ENCODE results near the gene NDRG4. TPM values are rescaled to one million over a fixed set of nuclear protein-coding genes. Genes with fewer than 3 reads are reported as not detected.

Gene NDRG4
- total and polyA plus RNA-seq, 2 donors (not counting 1 experiment from before 2014, with no cell fraction given), result 0.96 to 1.1 TPM

- Histone ChIP-seq H2AFZ (ENCODE audit: insufficient read depth, low read depth, low read length, poor library complexity, severe bottlenecking) (no peak overlapping the region), H3K27me3 (replicated peaks in 1 of 4; ENCODE audit: control extremely low read depth in 1 of 4, control insufficient read depth in 3 of 4, insufficient read depth in 4 of 4, low read length in 3 of 4) (peaks cover 0 to 8% (median 0%) of the 10 kb centered on the region in 4 experiments), H4K20me1 (ENCODE audit: control insufficient read depth, insufficient read depth, low read length, poor library complexity, severe bottlenecking) (no peaks in the 10 kb centered on the region), H3K36me3 (replicated peaks in 1 of 2; ENCODE audit: control extremely low read depth in 1 of 2, control insufficient read depth in 1 of 2, extremely low read depth in 1 of 2, insufficient read depth in 2 of 2, low read length in 1 of 2) (no peaks in the 10 kb centered on the region), H3K9ac (ENCODE audit: low read length) (no peak overlapping the region), H3K4me2 (replicated peaks; ENCODE audit: low read depth, low read length, poor library complexity, severe bottlenecking) (no peak overlapping the region), H3K27ac (ENCODE audit: low read length in 2 of 2) (no peak overlapping the region), H3K9me3 (ENCODE audit: control extremely low read depth in 1 of 3, control insufficient read depth in 2 of 3, insufficient read depth in 1 of 3, low read length in 2 of 3) (no peaks in the 10 kb centered on the region), H3K79me2 (ENCODE audit: control insufficient read depth, insufficient read depth, low read length) (no peaks in the 10 kb centered on the region), H3K4me1 (ENCODE audit: control insufficient read depth in 2 of 2, insufficient read depth in 2 of 2, low read length in 2 of 2) (no peaks in the 10 kb centered on the region), H3K4me3 (ENCODE audit: control extremely low read depth in 1 of 5, extremely low read depth in 1 of 5, insufficient read depth in 1 of 5, low read depth in 2 of 5, low read length in 4 of 5) (no peak overlapping the region)
- Mint-ChIP-seq H3K27ac (no peak overlapping the region), H3K4me3 (no peak overlapping the region), H3K27me3 (no peaks in the 10 kb centered on the region), H3K4me1 (peaks cover 1% of the 10 kb centered on the region), H3K9me3 (ENCODE audit: insufficient read depth) (no peaks in the 10 kb centered on the region)
- WGBS (ENCODE audit: insufficient coverage), result 86% methylated on average over 4 of the region's 5 CpGs
- POLR2A ChIA-PET, result no interaction called here
- ATAC-seq (ENCODE audit: low read depth) (no peak), DNase-seq (no peak)
- CTCF ChIA-PET, result interaction anchor here (2.4 kb wide), 1 partner anchor 247 kb away, joined by 7 read pairs; no protein-coding TSS in a partner anchor
- intact Hi-C loops (cut with micrococcal nuclease), result no loop called here
- TF ChIP-seq CTCF (IDR thresholded peaks at IDR 0.05), result no peak
- TF ChIP-seq EZH2 (IDR thresholded peaks at IDR 0.05; ENCODE audit: borderline replicate concordance, insufficient read depth, low read depth, low read length, poor library complexity, severe bottlenecking), result no peak
Measured at GRCh38 chr16:58508671-58509251, 8.8 kb downstream of the NDRG4 start.

GRCh38 chr16:58509256-58510096 is 9.5 kb downstream of the NDRG4 start:
- H3K4me1 ChIP-seq (ENCODE audit: control insufficient read depth in 2 of 2, insufficient read depth in 2 of 2, low read length in 2 of 2), result no peaks in the 10 kb centered on the region
- H2AFZ ChIP-seq (ENCODE audit: insufficient read depth, low read depth, low read length, poor library complexity, severe bottlenecking), result no peak overlapping the region
- 97% methylated on average over 6 of the region's 9 CpGs for WGBS (ENCODE audit: insufficient coverage)
- H3K4me2 ChIP-seq (replicated peaks; ENCODE audit: low read depth, low read length, poor library complexity, severe bottlenecking), result no peak overlapping the region
- no peak overlapping the region for H3K9ac ChIP-seq (ENCODE audit: low read length)
- DNase-seq, result no peak
- H3K27ac Mint-ChIP-seq, result no peak overlapping the region
- H3K27me3 ChIP-seq (replicated peaks in 1 of 4; ENCODE audit: control extremely low read depth in 1 of 4, control insufficient read depth in 3 of 4, insufficient read depth in 4 of 4, low read length in 3 of 4), result peaks cover 0 to 1% (median 0%) of the 10 kb centered on the region in 4 experiments
- intact Hi-C loops (cut with micrococcal nuclease), result no loop called here
- ChIA-PET CTCF (interaction anchor here (0.6 to 2.9 kb wide), 4 partner anchors 151 to 247 kb away, joined by 3 to 23 read pairs (median 10); no protein-coding TSS in a partner anchor), POLR2A (no interaction called here)
- no peaks in the 10 kb centered on the region for H3K9me3 ChIP-seq (ENCODE audit: control extremely low read depth in 1 of 3, control insufficient read depth in 2 of 3, insufficient read depth in 1 of 3, low read length in 2 of 3)
- no peaks in the 10 kb centered on the region for H3K9me3 Mint-ChIP-seq (ENCODE audit: insufficient read depth)
- no peaks in the 10 kb centered on the region for H4K20me1 ChIP-seq (ENCODE audit: control insufficient read depth, insufficient read depth, low read length, poor library complexity, severe bottlenecking)
- H3K36me3 ChIP-seq (replicated peaks in 1 of 2; ENCODE audit: control extremely low read depth in 1 of 2, control insufficient read depth in 1 of 2, extremely low read depth in 1 of 2, insufficient read depth in 2 of 2, low read length in 1 of 2), result no peaks in the 10 kb centered on the region
- no peak overlapping the region for H3K27ac ChIP-seq (ENCODE audit: low read length in 2 of 2)
- H3K4me3 ChIP-seq (ENCODE audit: control extremely low read depth in 1 of 5, extremely low read depth in 1 of 5, insufficient read depth in 1 of 5, low read depth in 2 of 5, low read length in 4 of 5), result no peak overlapping the region
- peaks cover 1% of the 10 kb centered on the region for H3K4me1 Mint-ChIP-seq
- ATAC-seq (ENCODE audit: low read depth), result no peak
- H3K79me2 ChIP-seq (ENCODE audit: control insufficient read depth, insufficient read depth, low read length), result no peaks in the 10 kb centered on the region
- H3K4me3 Mint-ChIP-seq, result no peak overlapping the region
- H3K27me3 Mint-ChIP-seq, result no peaks in the 10 kb centered on the region
- TF ChIP-seq CTCF (IDR thresholded peaks at IDR 0.05) (no peak), EZH2 (IDR thresholded peaks at IDR 0.05; ENCODE audit: borderline replicate concordance, insufficient read depth, low read depth, low read length, poor library complexity, severe bottlenecking) (no peak)
